Bronchial epithelial cell (primary cell): Measurements from ENCODE around the gene LCTL. TPM values are rescaled to one million over a fixed set of nuclear protein-coding genes. Genes with fewer than 3 reads are reported as not detected.
A peak's percentile ranks its signal among the peaks of the same experiment; 100 is the strongest.

Experiments
- DNase-seq: peaks from one replicate; pipeline ENCODE4 v3.0.0-alpha.2; 2010; ENCODE audit warnings: low read depth
- FAIRE-seq: peaks from 2 replicates; lab custom pipeline; 2011; peaks lifted over from hg19 to GRCh38; lab: Jason Lieb, UNC
- H3K27me3 ChIP-seq: 2 replicates; pipeline ENCODE4 v1.5.1; 2011; ENCODE audit warnings: low read length; ENCODE audit not compliant: control insufficient read depth, insufficient read depth
- H3K36me3 ChIP-seq: 2 replicates; pipeline ENCODE4 v1.5.1; 2011; ENCODE audit warnings: low read length; ENCODE audit not compliant: control insufficient read depth, insufficient read depth
- H3K4me3 ChIP-seq: 2 replicates; pipeline ENCODE4 v1.5.1; 2011; ENCODE audit warnings: mild to moderate bottlenecking, low read depth, low read length, control low read depth
- total RNA-seq: library from RNA; depleted of rRNA; stranded (reverse); fragments of >200 nt; gene quantifications from 2 replicates; pipeline ENCODE4 v1.2.1, GENCODE V29; 2014
- TF ChIP-seq, protein P1 (sequence below): IDR thresholded peaks from 2 replicates; pipeline ENCODE4 v1.5.1; 2011; ENCODE audit warnings: mild to moderate bottlenecking, moderate library complexity, low read length, control low read depth, inconsistent platforms; ENCODE audit not compliant: insufficient read depth, severe bottlenecking

LCTL gene
- total RNA-seq, 1 donor from 2014 or later = 0.26 TPM

DNA sequence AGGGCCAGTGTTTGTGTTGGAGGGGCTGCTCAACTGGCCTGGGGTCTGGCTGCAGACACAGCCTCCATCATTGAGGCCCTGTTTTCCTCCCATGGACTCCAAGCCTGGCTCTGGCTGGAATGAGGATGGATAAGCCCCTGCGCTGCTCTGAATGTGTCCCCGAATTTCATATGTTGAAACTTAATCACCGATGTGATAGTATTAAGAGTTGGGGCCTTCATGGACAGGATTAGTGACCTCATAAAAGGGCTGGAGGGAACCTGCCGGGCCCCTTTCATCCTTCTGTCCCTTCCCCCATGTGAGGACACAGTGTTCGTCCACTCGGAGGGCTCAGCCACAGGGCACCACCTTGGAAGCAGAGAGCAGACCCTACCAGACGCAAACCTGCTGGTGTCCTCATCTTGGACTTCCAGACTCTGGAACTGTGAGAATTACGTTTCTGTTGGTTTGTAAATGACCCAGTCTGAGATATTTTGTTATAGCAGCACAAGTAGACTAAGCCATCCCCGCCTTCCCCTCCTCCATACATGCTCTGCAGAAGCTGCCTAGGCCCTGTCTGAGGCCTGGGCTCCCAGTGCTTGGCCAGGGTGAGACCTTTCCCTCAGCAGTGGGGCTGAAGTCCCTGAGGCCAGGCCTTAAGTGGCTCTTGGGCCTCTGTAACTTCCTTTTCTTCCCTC lies 3.8 kb upstream of the LCTL start:
- H3K27me3 ChIP-seq = peaks cover 1% of the 10 kb centered on the region
- no peak overlapping the region for H3K4me3 ChIP-seq
- FAIRE-seq (no peak), DNase-seq (no peak)
- no peaks in the 10 kb centered on the region for H3K36me3 ChIP-seq
- TF ChIP-seq, protein P1, sequence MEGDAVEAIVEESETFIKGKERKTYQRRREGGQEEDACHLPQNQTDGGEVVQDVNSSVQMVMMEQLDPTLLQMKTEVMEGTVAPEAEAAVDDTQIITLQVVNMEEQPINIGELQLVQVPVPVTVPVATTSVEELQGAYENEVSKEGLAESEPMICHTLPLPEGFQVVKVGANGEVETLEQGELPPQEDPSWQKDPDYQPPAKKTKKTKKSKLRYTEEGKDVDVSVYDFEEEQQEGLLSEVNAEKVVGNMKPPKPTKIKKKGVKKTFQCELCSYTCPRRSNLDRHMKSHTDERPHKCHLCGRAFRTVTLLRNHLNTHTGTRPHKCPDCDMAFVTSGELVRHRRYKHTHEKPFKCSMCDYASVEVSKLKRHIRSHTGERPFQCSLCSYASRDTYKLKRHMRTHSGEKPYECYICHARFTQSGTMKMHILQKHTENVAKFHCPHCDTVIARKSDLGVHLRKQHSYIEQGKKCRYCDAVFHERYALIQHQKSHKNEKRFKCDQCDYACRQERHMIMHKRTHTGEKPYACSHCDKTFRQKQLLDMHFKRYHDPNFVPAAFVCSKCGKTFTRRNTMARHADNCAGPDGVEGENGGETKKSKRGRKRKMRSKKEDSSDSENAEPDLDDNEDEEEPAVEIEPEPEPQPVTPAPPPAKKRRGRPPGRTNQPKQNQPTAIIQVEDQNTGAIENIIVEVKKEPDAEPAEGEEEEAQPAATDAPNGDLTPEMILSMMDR = no peak

DNA sequence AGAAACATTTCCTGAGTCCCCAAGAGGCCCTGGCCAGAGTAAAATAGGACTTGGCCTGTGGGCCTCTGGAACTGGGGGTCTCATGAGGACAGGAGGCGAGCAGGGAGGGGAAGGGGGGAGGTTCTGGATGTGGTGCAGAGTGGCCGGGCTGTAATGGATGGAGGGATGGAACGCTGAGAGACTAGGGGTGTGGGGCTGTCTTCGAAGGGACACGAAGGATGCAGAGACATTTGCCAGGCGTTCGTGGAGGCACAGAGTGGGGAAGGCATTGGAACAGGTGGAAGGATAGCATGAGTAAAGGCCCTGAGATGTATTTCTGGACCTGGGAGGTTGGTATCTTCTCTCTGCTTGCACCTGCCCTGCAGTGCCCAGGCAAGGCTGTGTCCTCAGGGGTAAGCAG lies 2.1 kb upstream of the LCTL start:
- H3K27me3 ChIP-seq = no peaks in the 10 kb centered on the region
- no peak overlapping the region for H3K4me3 ChIP-seq
- FAIRE-seq (no peak), DNase-seq (no peak)
- no peaks in the 10 kb centered on the region for H3K36me3 ChIP-seq
- TF ChIP-seq, protein P1 = no peak

DNA sequence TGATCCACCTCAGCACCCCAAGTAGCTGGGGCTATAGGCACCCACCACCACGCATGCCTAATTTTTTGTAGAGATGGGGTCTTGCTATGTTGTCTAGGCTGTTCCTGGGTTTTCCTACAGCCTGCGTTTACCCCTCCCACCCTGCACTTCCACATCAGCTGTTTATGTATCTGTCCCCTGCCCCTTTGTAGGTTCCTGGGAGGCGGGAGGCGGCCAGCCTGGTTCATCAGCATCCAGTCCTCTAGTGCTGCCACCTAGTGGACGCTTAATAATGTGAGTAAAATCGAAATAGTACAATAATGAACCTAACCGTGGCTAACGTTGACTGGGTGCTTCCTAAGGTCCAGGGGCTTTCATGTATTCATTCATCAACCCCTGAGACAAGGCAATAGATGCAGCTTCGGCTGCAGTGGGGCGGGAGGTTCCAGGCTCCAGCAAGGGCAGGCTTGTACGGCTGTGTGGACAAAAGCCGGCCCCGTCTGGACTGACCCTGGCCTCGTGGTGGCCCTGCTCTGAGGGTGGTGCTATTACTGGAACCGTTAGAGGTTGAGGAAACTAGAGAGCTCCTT lies 1.2 kb upstream of the LCTL start:
- TF ChIP-seq, protein P1 = peak; percentile 67
- Histone ChIP-seq H3K4me3 (no peak overlapping the region), H3K27me3 (no peaks in the 10 kb centered on the region), H3K36me3 (no peaks in the 10 kb centered on the region)
- DNase-seq (peak; percentile 34), FAIRE-seq (no peak)

DNA sequence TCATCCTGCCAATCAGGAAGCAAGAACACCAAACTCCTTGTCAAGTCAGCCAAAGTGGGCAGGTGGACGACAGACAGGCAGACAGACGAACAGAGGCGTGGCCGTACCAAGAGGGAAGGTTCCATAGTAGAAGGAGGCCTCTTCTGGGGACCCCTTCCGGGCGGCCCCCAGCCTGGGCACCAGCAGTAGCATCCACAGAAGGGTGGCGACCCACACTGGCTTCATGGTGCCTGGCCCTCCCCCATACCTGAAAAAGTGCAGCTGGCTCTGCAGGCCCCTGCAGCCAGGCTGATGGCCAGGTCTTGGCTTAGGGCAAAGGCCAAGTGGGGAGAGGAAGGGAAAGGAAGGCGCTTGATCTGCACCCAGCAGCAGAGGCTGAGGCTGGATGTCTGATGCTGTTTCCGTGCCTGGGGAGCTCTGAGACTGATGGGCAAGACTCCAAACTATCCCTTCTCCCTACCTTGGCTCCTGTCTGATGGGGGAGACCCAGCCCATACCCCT lies 607 bp downstream of the LCTL start:
- DNase-seq (no peak), FAIRE-seq (no peak)
- no peaks in the 10 kb centered on the region for H3K27me3 ChIP-seq
- TF ChIP-seq, protein P1 = no peak
- no peak overlapping the region for H3K4me3 ChIP-seq
- no peaks in the 10 kb centered on the region for H3K36me3 ChIP-seq

DNA sequence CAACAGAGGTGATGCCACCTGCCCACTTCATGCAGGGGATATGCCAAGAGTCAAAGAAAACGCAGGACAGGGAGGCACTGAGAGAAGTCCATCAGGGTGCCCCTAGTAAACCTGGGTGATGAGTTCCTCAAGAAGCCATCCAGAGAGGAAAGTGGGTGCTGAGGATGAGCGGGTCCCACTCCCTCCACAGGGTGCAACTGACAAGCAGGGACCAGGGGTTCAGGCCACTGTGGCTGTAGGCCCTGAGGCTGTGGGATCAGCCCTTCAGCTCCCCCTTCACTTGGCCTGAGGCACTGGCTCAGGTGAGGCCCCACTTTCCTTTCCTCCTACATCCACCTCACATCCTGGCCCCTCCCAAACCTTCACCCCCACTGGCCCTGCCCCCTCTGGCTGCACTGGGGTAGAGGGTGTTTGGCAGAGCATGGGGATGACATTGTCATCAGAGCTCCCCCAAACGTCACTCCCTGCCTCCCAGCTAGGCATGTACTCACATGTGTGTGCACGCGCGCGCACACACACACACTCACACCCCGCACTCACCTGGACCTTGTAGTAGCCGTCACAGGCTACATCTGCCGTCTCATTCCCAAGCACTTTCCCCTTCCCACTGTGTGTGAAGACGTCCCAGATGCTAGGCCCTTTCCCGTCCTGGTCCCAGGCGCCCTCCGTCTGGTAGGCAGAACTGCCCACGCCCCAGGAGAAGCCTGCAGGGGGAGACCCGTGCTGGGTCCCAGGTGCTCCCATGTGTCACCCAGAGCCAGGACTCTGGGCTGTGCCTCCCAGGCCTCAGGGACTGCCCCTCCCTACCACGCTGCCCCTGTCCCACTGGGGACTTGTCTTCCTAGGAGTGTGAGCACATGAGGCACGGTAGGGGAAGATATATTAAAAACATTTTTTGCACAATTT lies 1.4 kb downstream of the LCTL start:
- FAIRE-seq (no peak), DNase-seq (no peak)
- Histone ChIP-seq H3K4me3 (no peak overlapping the region), H3K36me3 (no peaks in the 10 kb centered on the region), H3K27me3 (no peaks in the 10 kb centered on the region)
- TF ChIP-seq, protein P1 = no peak
